H1 (cell line): Measurements from ENCODE around the gene BCAR3. TPM values are rescaled to one million over a fixed set of nuclear protein-coding genes. Genes with fewer than 3 reads are reported as not detected.

Experiments
- CTCF ChIA-PET: fragments of 300-600 bp; sonication (Branson Sonifier 250); formaldehyde crosslinking; loops from one replicate; lab custom pipeline; 2021; ENCODE audit not compliant: partially characterized antibody; lab: Charles Lee
- POLR2A ChIA-PET: fragments of 300-600 bp; sonication (Branson Sonifier 250); formaldehyde crosslinking; loops from one replicate; lab custom pipeline; 2021; ENCODE audit warnings: inconsistent platforms; ENCODE audit not compliant: partially characterized antibody; lab: Charles Lee
- DNase-seq, 2 experiments: peaks; one replicate each; pipeline versions ENCODE4 v3.0.0 to v3.0.0-alpha.2; 2010 to 2022; ENCODE audit warnings: low spot score in 2 of 2, low read depth in 1 of 2, mixed read lengths in 1 of 2
- FAIRE-seq: peaks from 2 replicates; lab custom pipeline; 2011; peaks lifted over from hg19 to GRCh38; lab: Jason Lieb, UNC
- H2AFZ ChIP-seq: 2 replicates; pipeline ENCODE4 v1.8.1; 2012; ENCODE audit warnings: low read length, inconsistent platforms
- H2AK5ac ChIP-seq: 2 replicates; pipeline ENCODE4 v1.6.1; 2013; ENCODE audit warnings: low read depth, low read length
- H2BK120ac ChIP-seq: replicated peaks from 2 replicates; pipeline ENCODE3; 2013; ENCODE audit warnings: low read depth, low read length, inconsistent platforms
- H2BK12ac ChIP-seq: 2 replicates; pipeline ENCODE4 v1.6.1; 2013; ENCODE audit warnings: low read depth, low read length
- H2BK15ac ChIP-seq: 2 replicates; pipeline ENCODE4 v1.6.1; 2013; ENCODE audit warnings: low read length
- H2BK20ac ChIP-seq: 2 replicates; pipeline ENCODE4 v1.6.1; 2013; ENCODE audit warnings: low read length
- H2BK5ac ChIP-seq: 2 replicates; pipeline ENCODE4 v1.6.1; 2013; ENCODE audit warnings: low read depth, low read length
- H3K14ac ChIP-seq: 2 replicates; pipeline ENCODE4 v1.6.1; 2013; ENCODE audit warnings: inconsistent platforms; ENCODE audit not compliant: insufficient read length
- H3K18ac ChIP-seq: 2 replicates; pipeline ENCODE4 v1.6.1; 2013; ENCODE audit warnings: low read length; ENCODE audit errors: extremely low read depth
- H3K23ac ChIP-seq: 2 replicates; pipeline ENCODE4 v1.6.1; 2013; ENCODE audit warnings: inconsistent platforms; ENCODE audit not compliant: insufficient read length
- H3K23me2 ChIP-seq: 2 replicates; pipeline ENCODE4 v1.6.1; 2013; ENCODE audit warnings: low read depth, low read length
- H3K27ac ChIP-seq: 2 replicates; pipeline ENCODE4 v1.6.1; 2011; ENCODE audit warnings: low read depth, low read length, inconsistent platforms
- H3K27me3 ChIP-seq, 4 experiments: replicated peaks in 1 of 4; 1 replicate in 1 of 4; 2 replicates in 3 of 4; pipeline versions ENCODE4 v1.6.1 to v1.8.1; 2011 to 2013; ENCODE audit warnings: low read length in 3 of 4, mild to moderate bottlenecking in 3 of 4, inconsistent platforms in 2 of 4, mixed read lengths in 2 of 4, moderate library complexity in 1 of 4; ENCODE audit not compliant: control insufficient read depth in 3 of 4, insufficient read depth in 3 of 4; ENCODE audit errors: extremely low read depth in 1 of 4
- H3K36me3 ChIP-seq, 4 experiments: 2 replicates each; pipeline versions ENCODE4 v1.6.1 to v1.8.1; 2011 to 2013; ENCODE audit warnings: mild to moderate bottlenecking in 4 of 4, low read length in 3 of 4, moderate library complexity in 2 of 4, control low read depth in 1 of 4, inconsistent platforms in 1 of 4; ENCODE audit not compliant: insufficient read depth in 4 of 4, control insufficient read depth in 2 of 4
- H3K4ac ChIP-seq: replicated peaks from 2 replicates; pipeline ENCODE3; 2013; ENCODE audit warnings: low read length, low read depth, mixed read lengths, inconsistent platforms; ENCODE audit not compliant: insufficient read length
- H3K4me1 ChIP-seq, 4 experiments: replicated peaks in 1 of 4; 1 replicate in 1 of 4; 2 replicates in 3 of 4; pipeline versions ENCODE4 v1.6.1 to v1.8.1; 2011 to 2013; ENCODE audit warnings: low read length in 3 of 4, inconsistent platforms in 2 of 4, mixed read lengths in 1 of 4; ENCODE audit not compliant: insufficient read depth in 4 of 4, control insufficient read depth in 3 of 4
- H3K4me2 ChIP-seq, 2 experiments: 2 replicates each; pipeline versions ENCODE4 v1.6.1 to v1.8.1; 2011 to 2013; ENCODE audit warnings: low read depth in 2 of 2, low read length in 2 of 2, control low read depth in 1 of 2, inconsistent platforms in 1 of 2, mild to moderate bottlenecking in 1 of 2; ENCODE audit not compliant: insufficient read depth in 1 of 2
- H3K4me3 ChIP-seq, 4 experiments: fragments of 200-600, 300-600 bp in 1 of 4; sonication (generic), shearing (Covaris generic), sonication (Bioruptor Twin) in 1 of 4; 2 replicates each; pipeline versions ENCODE4 v1.5.1 to v1.8.1; 2011 to 2016; ENCODE audit warnings: low read length in 4 of 4, low read depth in 3 of 4, control low read depth in 2 of 4, inconsistent platforms in 2 of 4, mild to moderate bottlenecking in 2 of 4, mixed read lengths in 1 of 4, moderate library complexity in 1 of 4; ENCODE audit not compliant: insufficient read depth in 2 of 4; ENCODE audit errors: extremely low read depth in 1 of 4
- H3K56ac ChIP-seq: replicated peaks from 2 replicates; pipeline ENCODE3; 2013; ENCODE audit warnings: low read depth, mild to moderate bottlenecking, mixed read lengths, low read length, inconsistent platforms; ENCODE audit not compliant: insufficient read length
- H3K79me1 ChIP-seq: 2 replicates; pipeline ENCODE4 v1.6.1; 2013; ENCODE audit warnings: low read depth, low read length, control low read depth
- H3K79me2 ChIP-seq, 2 experiments: 2 replicates each; pipeline versions ENCODE4 v1.6.1 to v1.8.1; 2012 to 2013; ENCODE audit warnings: low read length in 2 of 2, mild to moderate bottlenecking in 2 of 2, inconsistent platforms in 1 of 2; ENCODE audit not compliant: insufficient read depth in 2 of 2, control insufficient read depth in 1 of 2
- H3K9ac ChIP-seq, 4 experiments: replicated peaks in 1 of 4; 1 replicate in 1 of 4; 2 replicates in 3 of 4; pipeline versions ENCODE4 v1.6.1 to v1.8.1; 2011 to 2013; ENCODE audit warnings: low read depth in 3 of 4, low read length in 3 of 4, control low read depth in 2 of 4, mild to moderate bottlenecking in 2 of 4, moderate library complexity in 2 of 4, inconsistent platforms in 1 of 4; ENCODE audit errors: extremely low read depth in 1 of 4
- H3K9me3 ChIP-seq, 2 experiments: 2 replicates each; pipeline versions ENCODE4 v1.6.1 to v1.8.1; 2012 to 2013; ENCODE audit warnings: mild to moderate bottlenecking in 2 of 2, moderate library complexity in 2 of 2, control low read depth in 1 of 2, inconsistent platforms in 1 of 2, low read depth in 1 of 2, low read length in 1 of 2, mixed read lengths in 1 of 2; ENCODE audit not compliant: insufficient read depth in 2 of 2
- H4K20me1 ChIP-seq, 2 experiments: replicated peaks in 1 of 2; 2 replicates each; pipeline versions ENCODE3 to v1.8.1; 2011 to 2013; ENCODE audit warnings: inconsistent platforms in 2 of 2, low read length in 2 of 2, mild to moderate bottlenecking in 1 of 2; ENCODE audit not compliant: insufficient read depth in 2 of 2, control insufficient read depth in 1 of 2
- H4K5ac ChIP-seq: 2 replicates; pipeline ENCODE4 v1.6.1; 2013; ENCODE audit warnings: low read length, low read depth, mixed read lengths, inconsistent platforms; ENCODE audit not compliant: insufficient read length
- H4K8ac ChIP-seq: 2 replicates; pipeline ENCODE4 v1.8.0; 2013; ENCODE audit warnings: mild to moderate bottlenecking, moderate library complexity, low read length, inconsistent platforms; ENCODE audit not compliant: insufficient read depth; ENCODE audit errors: extremely low read depth
- H4K91ac ChIP-seq: replicated peaks from 2 replicates; pipeline ENCODE3; 2013; ENCODE audit warnings: low read length, mixed read lengths, inconsistent platforms; ENCODE audit not compliant: insufficient read length
- ASH2L ChIP-seq: fragments of 200-600, 300-600 bp; sonication (generic); IDR thresholded peaks from one replicate; pipeline ENCODE4 v1.7.1; 2017; ENCODE audit warnings: low read length
- BRCA1 ChIP-seq: IDR thresholded peaks from 2 replicates; pipeline ENCODE4 v1.6.1; 2012; ENCODE audit warnings: low read depth, low read length, improper control_type of control experiment
- CEBPB ChIP-seq: IDR thresholded peaks from 2 replicates; pipeline ENCODE4 v1.6.1; 2012; ENCODE audit warnings: low read depth, low read length
- CTBP2 ChIP-seq: IDR thresholded peaks from 2 replicates; pipeline ENCODE4 v1.7.0; 2011; ENCODE audit warnings: borderline replicate concordance, mild to moderate bottlenecking, moderate library complexity, mixed read lengths, low read length; ENCODE audit not compliant: insufficient read depth, insufficient read length
- EP300 ChIP-seq, 2 experiments: IDR thresholded peaks; 1 replicate in 1 of 2; 2 replicates in 1 of 2; pipeline ENCODE4 v1.6.1; 2011 to 2012; ENCODE audit warnings: low read depth in 2 of 2, low read length in 2 of 2, mild to moderate bottlenecking in 2 of 2, borderline replicate concordance in 1 of 2, inconsistent platforms in 1 of 2, moderate library complexity in 1 of 2
- NRF1 ChIP-seq: IDR thresholded peaks from 2 replicates; pipeline ENCODE4 v1.6.1; 2011; ENCODE audit warnings: mild to moderate bottlenecking, low read depth, low read length, improper control_type of control experiment
- POLR2A ChIP-seq, 2 experiments: IDR thresholded peaks; 1 replicate in 1 of 2; 2 replicates in 1 of 2; pipeline ENCODE4 v1.6.1; 2011; ENCODE audit warnings: low read depth in 2 of 2, low read length in 2 of 2, mild to moderate bottlenecking in 2 of 2; ENCODE audit errors: control extremely low read depth in 1 of 2
- TCF12 ChIP-seq: IDR thresholded peaks from 2 replicates; pipeline ENCODE4 v1.6.1; 2011; ENCODE audit warnings: low read depth, mild to moderate bottlenecking, low read length
- WGBS, 2 experiments: shearing (Covaris generic) in 1 of 2; methylation state at CpG; one replicate each; pipeline versions ENCODE4 v1.1.6 to v1.1.7; 2013 to 2015; ENCODE audit warnings: low lambda C conversion rate in 2 of 2, mixed read lengths in 2 of 2, inconsistent platforms in 1 of 2, low coverage in 1 of 2, missing lambda C conversion rate in 1 of 2; ENCODE audit not compliant: insufficient replicate concordance in 2 of 2, insufficient coverage in 1 of 2, insufficient read length in 1 of 2; ENCODE audit errors: extremely low coverage in 1 of 2, missing lambda C conversion rate in 1 of 2; 5-methylcytosine and 5-hydroxymethylcytosine counted together
- polyA plus RNA-seq, 7 experiments: library from polyadenylated mRNA; depleted of rRNA in 3 of 7; stranded (reverse) in 5 of 7; unstranded in 2 of 7; fragments of >200 nt in 5 of 7; fragments of 200-250 nt in 2 of 7; gene quantifications; 1 replicate in 5 of 7; 2 replicates in 1 of 7; 4 replicates in 1 of 7; pipeline versions ENCODE4 v1.2.1 to v1.2.3, GENCODE V29; 2011 to 2013; ENCODE audit warnings: missing spikeins in 2 of 7, mixed read lengths in 2 of 7
- total RNA-seq: library from RNA; stranded (reverse); fragmentation: NEBNext Ultra II Directional; extraction: Animal tissue kit (Norgen Biotek cat#: 25700); gene quantifications from 2 replicates; pipeline ENCODE4 v1.2.1, GENCODE V29; 2021
- TF ChIP-seq, protein P1 (sequence below), 3 experiments: IDR thresholded peaks; 1 replicate in 2 of 3; 2 replicates in 1 of 3; pipeline versions ENCODE4 v1.5.1 to v1.6.1; 2011; ENCODE audit warnings: low read length in 3 of 3, mild to moderate bottlenecking in 3 of 3, inconsistent platforms in 2 of 3, low read depth in 1 of 3, moderate library complexity in 1 of 3; ENCODE audit not compliant: insufficient read depth in 1 of 3; ENCODE audit errors: control extremely low read depth in 1 of 3
- TF ChIP-seq, protein P2 (sequence below): IDR thresholded peaks from 2 replicates; pipeline ENCODE4 v1.6.1; 2011; ENCODE audit warnings: low read depth, mild to moderate bottlenecking, low read length; ENCODE audit not compliant: insufficient read depth

The BCAR3 gene
- total and polyA plus RNA-seq, 2 of the 8 experiments (the other 6 are each of a cell fraction or from before 2014, with no cell fraction given) = 5.6 to 9.2 TPM

DNA sequence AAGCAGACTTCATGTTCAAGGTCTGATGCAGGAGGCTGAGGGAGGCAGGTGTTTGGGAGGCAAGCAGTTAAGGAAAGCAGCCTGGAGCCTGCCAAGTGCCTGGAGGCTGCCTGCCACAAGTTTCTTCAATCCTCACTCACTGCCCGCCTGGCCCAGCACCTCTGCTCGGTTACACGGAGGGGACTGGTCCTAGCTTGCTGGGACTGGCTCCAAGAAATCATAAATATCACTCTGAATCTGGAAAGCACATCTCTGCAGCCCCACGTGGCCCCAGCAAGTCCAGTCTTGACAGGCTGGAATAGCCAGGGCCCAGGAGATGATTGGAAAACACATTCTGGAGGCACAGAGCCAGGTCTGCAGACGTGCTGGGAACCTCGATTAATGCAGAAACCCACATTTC is 83.9 kb downstream of the BCAR3 start:
- Histone ChIP-seq H4K20me1 (peaks cover 0 to 4% of the 10 kb centered on the region in 2 experiments), H2AK5ac (0 out of 2 replicates have a peak overlapping the region, but pooled peaks have one; percentile 6), H3K9me3 (no peaks in the 10 kb centered on the region), H3K14ac (no peak overlapping the region), H3K79me2 (no peaks in the 10 kb centered on the region; a peak in 1 of 4 replicates), H3K36me3 (no peaks in the 10 kb centered on the region), H3K18ac (no peak overlapping the region), H3K27ac (no peak overlapping the region), H4K8ac (no peak overlapping the region), H3K27me3 (no peaks in the 10 kb centered on the region), H4K5ac (no peak overlapping the region), H2AFZ (no peak overlapping the region), H4K91ac (no peak overlapping the region), H3K23ac (no peak overlapping the region), H3K79me1 (peaks cover 3% of the 10 kb centered on the region; the same call in 1 of the 2 replicates), H3K4me3 (no peak overlapping the region), H2BK5ac (no peak overlapping the region), H3K4me1 (peaks cover 7 to 19% (median 11%) of the 10 kb centered on the region in 4 experiments; a peak in 6 of 7 replicates), H3K9ac (no peak overlapping the region), H2BK120ac (no peak overlapping the region), H2BK12ac (no peak overlapping the region), H3K23me2 (no peaks in the 10 kb centered on the region), H3K4ac (no peak overlapping the region), H2BK20ac (no peak overlapping the region), H2BK15ac (no peak overlapping the region), H3K56ac (no peak overlapping the region), H3K4me2 (no peak overlapping the region)
- POLR2A ChIA-PET = no interaction called here
- WGBS, 2 experiments = 79% methylated on average over 6 of the region's 6 CpGs; no CpG with 5 or more reads in 1 of the 2 experiments
- CTCF ChIA-PET = interaction anchor here (1.0 to 1.5 kb wide), 4 partner anchors 15 to 247 kb away, joined by 3 to 4 read pairs (median 4); no protein-coding TSS in a partner anchor
- no peak for DNase-seq
- no peak for FAIRE-seq
- TF ChIP-seq, protein P1, sequence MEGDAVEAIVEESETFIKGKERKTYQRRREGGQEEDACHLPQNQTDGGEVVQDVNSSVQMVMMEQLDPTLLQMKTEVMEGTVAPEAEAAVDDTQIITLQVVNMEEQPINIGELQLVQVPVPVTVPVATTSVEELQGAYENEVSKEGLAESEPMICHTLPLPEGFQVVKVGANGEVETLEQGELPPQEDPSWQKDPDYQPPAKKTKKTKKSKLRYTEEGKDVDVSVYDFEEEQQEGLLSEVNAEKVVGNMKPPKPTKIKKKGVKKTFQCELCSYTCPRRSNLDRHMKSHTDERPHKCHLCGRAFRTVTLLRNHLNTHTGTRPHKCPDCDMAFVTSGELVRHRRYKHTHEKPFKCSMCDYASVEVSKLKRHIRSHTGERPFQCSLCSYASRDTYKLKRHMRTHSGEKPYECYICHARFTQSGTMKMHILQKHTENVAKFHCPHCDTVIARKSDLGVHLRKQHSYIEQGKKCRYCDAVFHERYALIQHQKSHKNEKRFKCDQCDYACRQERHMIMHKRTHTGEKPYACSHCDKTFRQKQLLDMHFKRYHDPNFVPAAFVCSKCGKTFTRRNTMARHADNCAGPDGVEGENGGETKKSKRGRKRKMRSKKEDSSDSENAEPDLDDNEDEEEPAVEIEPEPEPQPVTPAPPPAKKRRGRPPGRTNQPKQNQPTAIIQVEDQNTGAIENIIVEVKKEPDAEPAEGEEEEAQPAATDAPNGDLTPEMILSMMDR (IDR thresholded peaks at IDR 0.05; ENCODE audit: control extremely low read depth in 1 of 3, insufficient read depth in 1 of 3, low read depth in 1 of 3, low read length in 3 of 3) = no peak
- TF ChIP-seq CEBPB = no peak
- TF ChIP-seq NRF1 = no peak
- TF ChIP-seq, protein P2, sequence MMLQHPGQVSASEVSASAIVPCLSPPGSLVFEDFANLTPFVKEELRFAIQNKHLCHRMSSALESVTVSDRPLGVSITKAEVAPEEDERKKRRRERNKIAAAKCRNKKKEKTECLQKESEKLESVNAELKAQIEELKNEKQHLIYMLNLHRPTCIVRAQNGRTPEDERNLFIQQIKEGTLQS = no peak
- TF ChIP-seq TCF12 = no peak
- TF ChIP-seq CTBP2 = no peak
- TF ChIP-seq BRCA1 = no peak
- TF ChIP-seq ASH2L = no peak
- no peak for TF ChIP-seq EP300 (IDR thresholded peaks at IDR 0.05; ENCODE audit: borderline replicate concordance in 1 of 2, low read depth in 2 of 2, low read length in 2 of 2)
- TF ChIP-seq POLR2A (IDR thresholded peaks at IDR 0.05; ENCODE audit: control extremely low read depth in 1 of 2, low read depth in 2 of 2, low read length in 2 of 2) = no peak
